Measurements from ENCODE around the gene FAM50A.

GRCh38 chrX:154473683-154474082 lies 29.7 kb downstream of the FAM50A start:
- TF ChIP-seq EZH2phosphoT487 (conservative IDR thresholded peaks at IDR 0.05; ENCODE audit: low read length) = no peak
- TF ChIP-seq CTCF (IDR thresholded peaks at IDR 0.05; ENCODE audit: insufficient read depth, low read length, poor library complexity, severe bottlenecking) = no peak
